ENCODE data around the gene KCNN1. TPM values are rescaled to one million over a fixed set of nuclear protein-coding genes. Genes with fewer than 3 reads are reported as not detected.
A peak's percentile ranks its signal among the peaks of the same experiment; 100 is the strongest.

Gene KCNN1
- total and polyA plus RNA-seq, 3 experiments from 2014 or later = 0.13 to 0.15 TPM; not detected in 1

DNA sequence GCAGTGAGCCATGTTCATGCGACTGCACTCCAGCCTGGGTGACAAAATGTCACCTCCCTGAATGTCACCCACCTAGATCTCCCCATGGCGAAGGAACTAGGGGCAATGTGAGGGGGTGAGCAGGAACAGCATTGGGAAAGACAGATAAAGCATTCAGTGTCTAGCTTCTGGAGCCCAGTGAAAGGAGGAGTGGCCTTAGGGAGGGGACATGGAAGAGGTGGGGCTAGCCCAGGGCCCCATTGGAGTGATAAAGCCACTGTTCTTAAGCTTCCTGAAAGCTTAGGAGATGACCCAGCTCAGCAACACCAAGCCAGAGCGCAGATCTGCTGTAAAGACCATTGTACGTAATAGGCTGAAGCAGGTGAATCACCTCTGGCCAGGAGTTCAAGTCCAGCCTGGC lies 13.0 kb upstream of the KCNN1 start:
- H3K9me3 ChIP-seq (ENCODE audit: low read length) = no peaks in the 10 kb centered on the region
- Mint-ChIP-seq H3K36me3 (no peaks in the 10 kb centered on the region), H3K9me3 (no peaks in the 10 kb centered on the region), H3K4me1 (peaks cover 26 to 43% (median 29%) of the 10 kb centered on the region in 3 donors), H3K27ac (peak overlapping the region in 2 of 8 donors; percentile 29 to 30), H3K27me3 (peaks cover 55% of the 10 kb centered on the region in 2 donors), H3K4me3 (no peak overlapping the region)
- peak overlapping the region; percentile 30 for H3K27ac ChIP-seq (ENCODE audit: low read depth, low read length)
- H3K27me3 ChIP-seq (ENCODE audit: insufficient read depth, low read length, poor library complexity, severe bottlenecking) = peaks cover 44% of the 10 kb centered on the region
- no peak for DNase-seq
- H3K36me3 ChIP-seq (ENCODE audit: insufficient read depth, low read length) = no peaks in the 10 kb centered on the region
- H3K4me1 ChIP-seq (ENCODE audit: insufficient read depth, low read length) = peaks cover 43% of the 10 kb centered on the region
- no peak overlapping the region for H3K4me3 ChIP-seq (ENCODE audit: low read length)
- ChIA-PET CTCF (interaction anchor here (1.3 to 3.0 kb wide), 3 partner anchors 42 to 202 kb away, joined by 3 to 14 read pairs (median 5); partner anchors contain the start of genes FCHO1 and RPL18A), POLR2A (no interaction called here)

DNA sequence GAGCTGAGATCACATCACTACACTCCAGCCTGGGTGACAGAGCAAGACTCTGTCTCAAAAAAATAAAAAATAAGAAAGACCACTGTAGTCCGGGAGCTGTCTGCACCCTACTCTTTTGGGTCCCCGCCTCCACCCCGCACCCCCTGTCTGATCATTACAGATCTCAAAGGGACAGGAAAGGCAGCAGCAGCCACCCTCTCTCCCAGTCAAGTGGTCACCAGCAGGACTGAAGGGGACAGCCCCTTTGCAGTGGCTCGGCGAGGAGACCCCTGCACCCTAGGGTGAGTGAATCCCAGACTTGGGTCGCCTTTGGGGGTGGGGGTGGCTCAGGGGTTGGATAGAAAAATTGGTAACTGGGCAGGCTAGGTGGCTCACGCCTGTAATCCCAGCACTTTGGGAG lies 12.5 kb upstream of the KCNN1 start:
- H3K36me3 ChIP-seq (ENCODE audit: insufficient read depth, low read length) = no peaks in the 10 kb centered on the region
- no peak overlapping the region for H3K27ac ChIP-seq (ENCODE audit: low read depth, low read length)
- CTCF ChIA-PET = interaction anchor here (0.7 to 3.0 kb wide), 4 partner anchors 42 to 315 kb away, joined by 3 to 14 read pairs (median 4); partner anchors contain the start of genes FCHO1 and RPL18A
- no peak for DNase-seq
- H3K4me3 Mint-ChIP-seq = no peak overlapping the region
- POLR2A ChIA-PET = no interaction called here
- H3K27me3 ChIP-seq (ENCODE audit: insufficient read depth, low read length, poor library complexity, severe bottlenecking) = peaks cover 39% of the 10 kb centered on the region
- H3K27me3 Mint-ChIP-seq = peaks cover 50 to 52% of the 10 kb centered on the region in 2 donors
- no peak overlapping the region for H3K4me3 ChIP-seq (ENCODE audit: low read length)
- H3K9me3 ChIP-seq (ENCODE audit: low read length) = no peaks in the 10 kb centered on the region
- peaks cover 38% of the 10 kb centered on the region for H3K4me1 ChIP-seq (ENCODE audit: insufficient read depth, low read length)
- H3K9me3 Mint-ChIP-seq = no peaks in the 10 kb centered on the region
- no peak overlapping the region for H3K27ac Mint-ChIP-seq
- no peaks in the 10 kb centered on the region for H3K36me3 Mint-ChIP-seq
- H3K4me1 Mint-ChIP-seq = peaks cover 23 to 38% (median 23%) of the 10 kb centered on the region in 3 donors

- Histone ChIP-seq H3K4me1 (ENCODE audit: insufficient read depth, low read length) (peaks cover 11% of the 10 kb centered on the region), H3K9me3 (ENCODE audit: low read length) (no peaks in the 10 kb centered on the region), H3K4me3 (ENCODE audit: low read length) (no peak overlapping the region), H3K36me3 (ENCODE audit: insufficient read depth, low read length) (no peaks in the 10 kb centered on the region), H3K27me3 (ENCODE audit: insufficient read depth, low read length, poor library complexity, severe bottlenecking) (peaks cover 17% of the 10 kb centered on the region), H3K27ac (ENCODE audit: low read depth, low read length) (no peak overlapping the region)
- no peak overlapping the region for H3K4me3 Mint-ChIP-seq
- H3K27ac Mint-ChIP-seq = peak overlapping the region in 1 of 8 donors; percentile 63
- no peaks in the 10 kb centered on the region for H3K9me3 Mint-ChIP-seq
- no peaks in the 10 kb centered on the region for H3K36me3 Mint-ChIP-seq
- no peak for DNase-seq
- CTCF ChIA-PET = no interaction called here
- H3K27me3 Mint-ChIP-seq = peaks cover 27 to 29% of the 10 kb centered on the region in 2 donors
- peaks cover 0 to 12% (median 2%) of the 10 kb centered on the region in 3 donors for H3K4me1 Mint-ChIP-seq
- POLR2A ChIA-PET = no interaction called here
Measured at GRCh38 chr19:17957149-17957849, 9.6 kb upstream of the KCNN1 start.

DNA sequence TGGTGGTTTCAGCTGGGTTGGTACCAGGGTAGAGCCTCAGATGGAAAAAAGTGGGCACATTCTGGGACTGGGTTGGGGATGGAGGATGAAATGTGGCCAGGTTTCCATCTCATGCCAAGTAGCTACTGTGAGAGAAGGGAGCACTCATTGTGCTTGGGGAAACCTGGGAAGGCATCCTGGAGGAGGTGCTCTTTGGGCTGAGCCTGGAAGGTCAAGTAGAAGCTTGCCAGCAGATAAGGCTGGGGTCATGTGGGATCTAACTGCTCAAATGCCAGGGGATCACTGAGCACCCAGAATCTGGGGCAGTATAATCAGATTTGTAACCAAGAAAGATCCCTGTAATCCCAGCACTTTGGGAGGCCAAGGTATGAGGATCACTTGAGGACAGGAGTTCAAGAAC lies 9.0 kb upstream of the KCNN1 start:
- Mint-ChIP-seq H3K27ac (no peak overlapping the region), H3K9me3 (no peaks in the 10 kb centered on the region), H3K4me1 (peaks cover 0 to 6% (median 0%) of the 10 kb centered on the region in 3 donors), H3K36me3 (no peaks in the 10 kb centered on the region), H3K27me3 (peaks cover 24 to 28% of the 10 kb centered on the region in 2 donors), H3K4me3 (no peak overlapping the region)
- no peak overlapping the region for H3K27ac ChIP-seq (ENCODE audit: low read depth, low read length)
- no peaks in the 10 kb centered on the region for H3K9me3 ChIP-seq (ENCODE audit: low read length)
- peaks cover 5% of the 10 kb centered on the region for H3K4me1 ChIP-seq (ENCODE audit: insufficient read depth, low read length)
- H3K36me3 ChIP-seq (ENCODE audit: insufficient read depth, low read length) = no peaks in the 10 kb centered on the region
- H3K4me3 ChIP-seq (ENCODE audit: low read length) = no peak overlapping the region
- no peak for DNase-seq
- H3K27me3 ChIP-seq (ENCODE audit: insufficient read depth, low read length, poor library complexity, severe bottlenecking) = peaks cover 11% of the 10 kb centered on the region
- POLR2A ChIA-PET = no interaction called here
- CTCF ChIA-PET = interaction anchor here (2.7 kb wide), 1 partner anchor 20 kb away, joined by 9 read pairs; no protein-coding TSS in a partner anchor

DNA sequence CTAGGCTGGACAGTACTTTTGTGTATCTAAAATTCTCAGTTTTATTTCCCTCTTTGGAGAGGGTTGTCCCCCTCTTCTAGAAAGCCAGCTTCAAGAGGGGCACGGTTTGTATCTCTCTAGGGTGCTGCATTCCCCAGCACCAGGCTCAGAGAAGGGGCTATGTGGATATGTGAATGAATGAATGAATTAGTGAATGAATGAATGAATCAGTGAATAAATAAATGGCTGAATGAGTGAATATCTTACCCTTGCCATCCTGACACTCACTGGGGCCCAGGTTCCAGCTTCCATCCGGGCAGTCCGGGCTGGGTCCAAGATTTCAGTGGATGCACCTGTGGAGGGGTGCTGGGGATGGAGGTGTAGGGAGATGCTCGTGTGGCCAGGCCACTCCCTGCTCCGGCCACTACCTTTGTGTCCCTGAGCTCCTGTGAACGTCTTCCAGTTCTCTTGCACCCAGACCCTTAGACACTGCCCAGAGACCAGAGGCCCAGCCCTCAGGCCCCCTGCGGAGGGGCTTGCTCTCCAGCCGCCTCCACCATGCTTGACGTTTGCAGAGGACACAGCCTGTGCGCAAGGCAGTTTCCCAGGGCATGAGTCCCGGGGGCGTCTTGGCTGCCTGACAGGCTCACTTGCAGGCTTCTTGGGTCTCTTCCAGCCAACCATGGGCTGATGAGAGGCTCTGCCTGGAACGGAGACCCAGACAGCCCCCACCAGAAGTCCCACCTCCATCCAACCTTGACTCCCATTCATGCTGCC lies 2.8 kb upstream of the KCNN1 start:
- H3K36me3 ChIP-seq (ENCODE audit: insufficient read depth, low read length) = no peaks in the 10 kb centered on the region
- Mint-ChIP-seq H3K4me1 (peaks cover 7 to 12% (median 8%) of the 10 kb centered on the region in 3 donors), H3K36me3 (no peaks in the 10 kb centered on the region), H3K27me3 (peaks cover 38 to 50% of the 10 kb centered on the region in 2 donors), H3K4me3 (no peak overlapping the region), H3K9me3 (peaks cover 0 to 2% (median 0%) of the 10 kb centered on the region in 5 donors), H3K27ac (no peak overlapping the region)
- DNase-seq = no peak
- no peak overlapping the region for H3K4me3 ChIP-seq (ENCODE audit: low read length)
- ChIA-PET CTCF (no interaction called here), POLR2A (no interaction called here)
- peaks cover 18% of the 10 kb centered on the region for H3K27me3 ChIP-seq (ENCODE audit: insufficient read depth, low read length, poor library complexity, severe bottlenecking)
- no peaks in the 10 kb centered on the region for H3K9me3 ChIP-seq (ENCODE audit: low read length)
- no peaks in the 10 kb centered on the region for H3K4me1 ChIP-seq (ENCODE audit: insufficient read depth, low read length)
- H3K27ac ChIP-seq (ENCODE audit: low read depth, low read length) = no peak overlapping the region

GRCh38 chr19:17965370-17966128 lies 1.4 kb upstream of the KCNN1 start:
- CTCF ChIA-PET = interaction anchor here (1.0 kb wide), 1 partner anchor 106 kb away, joined by 3 read pairs; the partner anchor contains the start of gene RPL18A

DNA sequence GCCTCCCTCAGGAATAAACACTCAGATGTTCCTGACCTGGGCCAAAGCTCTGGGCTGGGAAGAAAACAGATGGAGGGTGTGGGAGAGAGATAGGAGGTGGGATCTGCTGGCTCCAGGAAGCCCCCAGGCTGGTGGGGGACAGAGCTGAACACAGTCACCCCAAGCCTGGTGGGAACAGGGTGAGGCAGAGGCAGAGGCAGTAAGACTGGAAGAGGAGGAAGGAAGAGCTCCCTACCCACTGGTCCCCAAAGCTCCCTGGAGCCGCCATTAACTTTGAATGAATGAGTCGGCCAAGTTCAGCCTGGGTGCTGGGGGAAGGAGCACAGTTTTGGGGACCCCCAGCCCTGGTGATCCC lies 801 bp upstream of the KCNN1 start:
- DNase-seq = no peak
- peaks cover 0 to 2% (median 0%) of the 10 kb centered on the region in 5 donors for H3K9me3 Mint-ChIP-seq
- no peaks in the 10 kb centered on the region for H3K4me1 ChIP-seq (ENCODE audit: insufficient read depth, low read length)
- H3K27me3 Mint-ChIP-seq = peaks cover 39 to 53% of the 10 kb centered on the region in 2 donors
- CTCF ChIA-PET = interaction anchor here (1.0 kb wide), 1 partner anchor 107 kb away, joined by 3 read pairs; the partner anchor contains the start of gene RPL18A
- H3K4me3 Mint-ChIP-seq = no peak overlapping the region
- peaks cover 18% of the 10 kb centered on the region for H3K27me3 ChIP-seq (ENCODE audit: insufficient read depth, low read length, poor library complexity, severe bottlenecking)
- POLR2A ChIA-PET = no interaction called here
- H3K36me3 Mint-ChIP-seq = no peaks in the 10 kb centered on the region
- no peak overlapping the region for H3K27ac Mint-ChIP-seq
- no peaks in the 10 kb centered on the region for H3K9me3 ChIP-seq (ENCODE audit: low read length)
- H3K4me1 Mint-ChIP-seq = peaks cover 7 to 12% (median 8%) of the 10 kb centered on the region in 3 donors
- no peak overlapping the region for H3K27ac ChIP-seq (ENCODE audit: low read depth, low read length)
- no peaks in the 10 kb centered on the region for H3K36me3 ChIP-seq (ENCODE audit: insufficient read depth, low read length)
- H3K4me3 ChIP-seq (ENCODE audit: low read length) = no peak overlapping the region

More at GRCh38 chr19:17965370-17966128, 1.4 kb upstream of the KCNN1 start:
- no peaks in the 10 kb centered on the region for H3K36me3 Mint-ChIP-seq
- no peaks in the 10 kb centered on the region for H3K36me3 ChIP-seq (ENCODE audit: insufficient read depth, low read length)
- POLR2A ChIA-PET = no interaction called here
- H3K27me3 ChIP-seq (ENCODE audit: insufficient read depth, low read length, poor library complexity, severe bottlenecking) = peaks cover 18% of the 10 kb centered on the region
- peaks cover 39 to 53% of the 10 kb centered on the region in 2 donors for H3K27me3 Mint-ChIP-seq
- peaks cover 7 to 12% (median 8%) of the 10 kb centered on the region in 3 donors for H3K4me1 Mint-ChIP-seq
- no peak overlapping the region for H3K27ac Mint-ChIP-seq
- H3K27ac ChIP-seq (ENCODE audit: low read depth, low read length) = no peak overlapping the region
- H3K4me3 ChIP-seq (ENCODE audit: low read length) = no peak overlapping the region
- peak overlapping the region in 1 of 7 donors; percentile 33 for H3K4me3 Mint-ChIP-seq
- H3K9me3 Mint-ChIP-seq = peaks cover 0 to 2% (median 0%) of the 10 kb centered on the region in 5 donors
- no peaks in the 10 kb centered on the region for H3K4me1 ChIP-seq (ENCODE audit: insufficient read depth, low read length)
- no peaks in the 10 kb centered on the region for H3K9me3 ChIP-seq (ENCODE audit: low read length)
- DNase-seq = no peak

Measured in CD8-positive, alpha-beta memory T cell (primary cell).